ENCODE data around the gene TMEM201. TPM values are rescaled to one million over a fixed set of nuclear protein-coding genes. Genes with fewer than 3 reads are reported as not detected.

TMEM201 gene
- total and polyA plus RNA-seq, 4 donors, result 4.5 to 10.8 (median 5.8) TPM

Other genes starting within 250 kb of the TMEM201 start
- 1 to 10 TPM; 3.2 to 5.2 TPM for gene SLC25A33, start 49.4 kb upstream of the TMEM201 start, total RNA-seq
- gene SLC25A33, start 49.4 kb upstream of the TMEM201 start, polyA plus RNA-seq, result 1 to 10 TPM; 4.3 to 4.7 TPM
- gene PIK3CD, start 62.8 kb downstream of the TMEM201 start, total RNA-seq, result 10 to 100 TPM; 17.0 to 26.6 TPM
- gene PIK3CD, start 62.8 kb downstream of the TMEM201 start, polyA plus RNA-seq, result 10 to 100 TPM in 1 of 2 donors, 1 to 10 TPM in 1; 7.8 to 29.6 TPM
- gene CLSTN1, start 235.1 kb downstream of the TMEM201 start, total RNA-seq, result 10 to 100 TPM; 85.7 to 88.0 TPM
- 10 to 100 TPM; 37.1 to 37.9 TPM for gene CLSTN1, start 235.1 kb downstream of the TMEM201 start, polyA plus RNA-seq